Fibroblast of lung (primary cell): ENCODE results near the gene NTN4.

Experiments used
- CTCF ChIP-seq, 2 donors: IDR thresholded peaks in 1 of 2; conservative IDR thresholded peaks in 1 of 2; 1 replicate in 1 of 2; 2 replicates in 1 of 2; pipeline ENCODE4 v1.5.1; 2011 to 2012; ENCODE audit warnings: low read length in 2 of 2, control low read depth in 1 of 2, inconsistent platforms in 1 of 2, low read depth in 1 of 2, mild to moderate bottlenecking in 1 of 2
- EZH2 ChIP-seq: IDR thresholded peaks from 2 replicates; pipeline ENCODE4 v1.5.1; 2012; ENCODE audit warnings: low read length, control low read depth, mild to moderate bottlenecking; ENCODE audit errors: missing control alignments

GRCh38 chr12:95723693-95724384 is 66.7 kb downstream of the NTN4 start:
- TF ChIP-seq CTCF (conservative IDR thresholded peaks at IDR 0.05 in 1 of 2, IDR thresholded peaks at IDR 0.05 in 1 of 2; ENCODE audit: low read depth in 1 of 2, low read length in 2 of 2) (no peak), EZH2 (no peak)
